GM18861 (cell line): ENCODE data around the gene SLIT3.

Experiments
- ATAC-seq: cut with Tn5 transposase; IDR thresholded peaks from one replicate; pipeline ENCODE4 v1.9.1; 2021; ENCODE audit not compliant: unreplicated experiment

The SLIT3 gene

GRCh38 chr5:168790002-168790635 is 510.8 kb downstream of the SLIT3 start:
- ATAC-seq = no peak

- ATAC-seq = no peak
These were observed 512.2 kb downstream of the SLIT3 start for GRCh38 chr5:168788786-168789185.

GRCh38 chr5:168788107-168788506 is 512.8 kb downstream of the SLIT3 start:
- ATAC-seq = no peak

GRCh38 chr5:168786147-168786546 is 514.8 kb downstream of the SLIT3 start:
- no peak for ATAC-seq

- ATAC-seq = no peak
These were observed 516.5 kb downstream of the SLIT3 start for GRCh38 chr5:168784454-168784853.

GRCh38 chr5:168781941-168782571 is 518.9 kb downstream of the SLIT3 start:
- no peak for ATAC-seq

- ATAC-seq = no peak
These were observed 520.1 kb downstream of the SLIT3 start for GRCh38 chr5:168780888-168781287.

- ATAC-seq = no peak
These were observed 521.6 kb downstream of the SLIT3 start for GRCh38 chr5:168779333-168779732.

- no peak for ATAC-seq
These were observed 522.4 kb downstream of the SLIT3 start for GRCh38 chr5:168778536-168778935.

GRCh38 chr5:168777651-168778050 is 523.3 kb downstream of the SLIT3 start:
- ATAC-seq = no peak

- ATAC-seq = no peak
These were observed 524.9 kb downstream of the SLIT3 start for GRCh38 chr5:168776070-168776469.

GRCh38 chr5:168773226-168773625 is 527.7 kb downstream of the SLIT3 start:
- ATAC-seq = no peak

GRCh38 chr5:168772316-168772961 is 528.5 kb downstream of the SLIT3 start:
- ATAC-seq = no peak

- ATAC-seq = no peak
These were observed 529.3 kb downstream of the SLIT3 start for GRCh38 chr5:168771678-168772077.

GRCh38 chr5:168770996-168771395 is 529.9 kb downstream of the SLIT3 start:
- no peak for ATAC-seq

GRCh38 chr5:168770036-168770498 is 530.9 kb downstream of the SLIT3 start:
- no peak for ATAC-seq

- no peak for ATAC-seq
These were observed 532.8 kb downstream of the SLIT3 start for GRCh38 chr5:168768172-168768571.

GRCh38 chr5:168766426-168766700 is 534.6 kb downstream of the SLIT3 start:
- no peak for ATAC-seq

GRCh38 chr5:168765551-168766425 is 535.2 kb downstream of the SLIT3 start:
- ATAC-seq = no peak

GRCh38 chr5:168765086-168765550 is 535.8 kb downstream of the SLIT3 start:
- ATAC-seq = no peak
